Medulla oblongata (tissue), 1 donor: ENCODE measurements around the gene FAM156A.
"Not testable (repeated sequence)": the region's sequence is repeated elsewhere in the genome, so short reads cannot be mapped to it uniquely, and the experiment has no call there.

ENCODE experiments used
- DNase-seq: peaks from one replicate; pipeline ENCODE4 v3.0.0-alpha.2; 2015; ENCODE audit errors: extremely low spot score

The FAM156A gene

GRCh38 chrX:52966993-52967738 lies 8.8 kb upstream of the FAM156A start:
- DNase-seq: not testable (repeated sequence)

GRCh38 chrX:52958961-52959360 lies 643 bp upstream of the FAM156A start:
- DNase-seq: not testable (repeated sequence)

GRCh38 chrX:52949884-52950283 lies 8.4 kb downstream of the FAM156A start:
- DNase-seq: not testable (repeated sequence)

GRCh38 chrX:52949325-52949724 lies 9.0 kb downstream of the FAM156A start:
- not testable (repeated sequence) for DNase-seq

- DNase-seq: not testable (repeated sequence)
Observed at GRCh38 chrX:52948265-52948664, 10.1 kb downstream of the FAM156A start.

GRCh38 chrX:52947501-52947900 lies 10.8 kb downstream of the FAM156A start:
- not testable (repeated sequence) for DNase-seq

GRCh38 chrX:52945838-52946494 lies 12.4 kb downstream of the FAM156A start:
- not testable (repeated sequence) for DNase-seq

GRCh38 chrX:52941728-52942127 lies 16.6 kb downstream of the FAM156A start:
- not testable (repeated sequence) for DNase-seq

GRCh38 chrX:52940704-52941103 lies 17.6 kb downstream of the FAM156A start:
- not testable (repeated sequence) for DNase-seq

GRCh38 chrX:52935470-52935784 lies 22.9 kb downstream of the FAM156A start:
- DNase-seq: not testable (repeated sequence)

GRCh38 chrX:52934704-52935469 lies 23.4 kb downstream of the FAM156A start:
- DNase-seq: peak; percentile 92

GRCh38 chrX:52933976-52934703 lies 24.2 kb downstream of the FAM156A start:
- peak; percentile 15 for DNase-seq

- no peak for DNase-seq
Observed at GRCh38 chrX:52933213-52933612, 25.1 kb downstream of the FAM156A start.

GRCh38 chrX:52930214-52930613 lies 28.1 kb downstream of the FAM156A start:
- DNase-seq: not testable (repeated sequence)

- DNase-seq: peak; percentile 9
Observed at GRCh38 chrX:52923781-52924241, 34.5 kb downstream of the FAM156A start.

GRCh38 chrX:52914704-52915103 lies 43.6 kb downstream of the FAM156A start:
- not testable (repeated sequence) for DNase-seq

- DNase-seq: not testable (repeated sequence)
Observed at GRCh38 chrX:52913681-52914080, 44.6 kb downstream of the FAM156A start.

- DNase-seq: not testable (repeated sequence)
Observed at GRCh38 chrX:52909313-52909969, 48.9 kb downstream of the FAM156A start.

- not testable (repeated sequence) for DNase-seq
Observed at GRCh38 chrX:52907900-52908299, 50.4 kb downstream of the FAM156A start.

GRCh38 chrX:52907137-52907536 lies 51.2 kb downstream of the FAM156A start:
- not testable (repeated sequence) for DNase-seq

- not testable (repeated sequence) for DNase-seq
Observed at GRCh38 chrX:52906072-52906471, 52.2 kb downstream of the FAM156A start.
